GM11168 (cell line): Measurements from ENCODE around the gene SPRED2.

ENCODE experiments used
- in situ Hi-C: fragments of 300-500 bp; cut with MboI; formaldehyde crosslinking; loops from one replicate; pipeline ENCODE4 v1.12.0; 2022; ENCODE audit warnings: low sequenced_read_pairs; ENCODE audit not compliant: unreplicated experiment

SPRED2 gene

GRCh38 chr2:65261676-65262075 lies 170.7 kb downstream of the SPRED2 start:
- in situ Hi-C loops = no loop called here
